HUES48 (cell line): Measurements from ENCODE around the gene ZNF540.

ENCODE experiments used
- H3K27ac ChIP-seq: one replicate; pipeline ENCODE4 v1.7.0; 2013; ENCODE audit warnings: low read depth, low read length, inconsistent platforms
- H3K27me3 ChIP-seq: 2 replicates; pipeline ENCODE4 v1.6.1; 2013; ENCODE audit warnings: mild to moderate bottlenecking, low read length; ENCODE audit not compliant: control insufficient read depth, insufficient read depth
- H3K36me3 ChIP-seq: 2 replicates; pipeline ENCODE4 v1.6.1; 2013; ENCODE audit warnings: low read length; ENCODE audit not compliant: control insufficient read depth, insufficient read depth
- H3K4me1 ChIP-seq: 2 replicates; pipeline ENCODE4 v1.6.1; 2013; ENCODE audit warnings: mild to moderate bottlenecking, low read length; ENCODE audit not compliant: control insufficient read depth, insufficient read depth
- H3K4me3 ChIP-seq: 2 replicates; pipeline ENCODE4 v1.5.1; 2013; ENCODE audit warnings: mild to moderate bottlenecking, low read depth, low read length
- H3K9ac ChIP-seq: 2 replicates; pipeline ENCODE4 v1.6.1; 2013; ENCODE audit warnings: mild to moderate bottlenecking, low read depth, low read length, moderate library complexity
- H3K9me3 ChIP-seq: 2 replicates; pipeline ENCODE4 v1.6.1; 2013; ENCODE audit warnings: low read length; ENCODE audit not compliant: control insufficient read depth, insufficient read depth

Gene ZNF540

DNA sequence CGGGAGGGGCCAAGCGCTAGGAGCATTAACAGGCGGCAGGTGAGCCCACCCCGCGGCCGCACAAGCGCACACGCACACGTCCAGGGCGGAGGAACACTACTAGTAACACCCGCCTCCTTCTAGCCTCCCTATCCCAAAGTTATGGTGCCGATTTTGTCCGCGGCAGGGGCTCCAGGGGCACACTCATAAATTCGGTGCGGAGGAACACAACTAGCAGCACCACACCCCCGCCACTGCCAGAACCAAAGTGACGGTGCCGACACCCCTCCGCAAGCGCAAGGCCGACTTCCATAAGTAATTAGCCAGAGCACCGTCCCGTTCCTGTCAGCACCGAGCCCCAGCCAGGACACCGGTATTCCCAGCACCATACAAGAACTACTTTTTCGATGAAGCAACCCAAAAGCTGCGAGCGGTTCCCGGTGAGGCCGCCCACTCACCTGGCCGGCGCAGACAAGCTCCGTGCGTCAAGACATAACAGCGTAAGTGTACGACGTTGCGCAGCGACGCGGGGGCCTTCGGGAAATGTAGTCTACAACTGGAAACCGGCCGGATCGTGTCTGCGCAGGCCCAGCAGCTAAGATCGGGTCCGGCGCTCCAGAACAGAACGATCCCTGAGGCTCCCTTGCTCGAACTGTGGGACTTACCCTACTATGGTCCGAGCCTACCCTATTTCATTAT is at the start of gene ZNF540, which contains the start of gene ZNF571:
ZNF540 (plus strand) TSS at position 573 of the 678 bp plus-strand sequence. CDS start 3,572 bp downstream, outside the sequence.
ZNF571 (minus strand) TSS at position 489 of the 678 bp plus-strand sequence. CDS start 8,116 bp downstream, outside the sequence.
- peaks cover 20% of the 10 kb centered on the region for H3K9me3 ChIP-seq
- H3K27me3 ChIP-seq = peaks cover 12% of the 10 kb centered on the region
- H3K36me3 ChIP-seq = no peaks in the 10 kb centered on the region
- H3K4me1 ChIP-seq = no peaks in the 10 kb centered on the region
- peak within 1 kb of the TSS; percentile 94 for H3K27ac ChIP-seq
- H3K4me3 ChIP-seq = peak within 1 kb of the TSS; percentile 88
- peak within 1 kb of the TSS; percentile 85 for H3K9ac ChIP-seq

DNA sequence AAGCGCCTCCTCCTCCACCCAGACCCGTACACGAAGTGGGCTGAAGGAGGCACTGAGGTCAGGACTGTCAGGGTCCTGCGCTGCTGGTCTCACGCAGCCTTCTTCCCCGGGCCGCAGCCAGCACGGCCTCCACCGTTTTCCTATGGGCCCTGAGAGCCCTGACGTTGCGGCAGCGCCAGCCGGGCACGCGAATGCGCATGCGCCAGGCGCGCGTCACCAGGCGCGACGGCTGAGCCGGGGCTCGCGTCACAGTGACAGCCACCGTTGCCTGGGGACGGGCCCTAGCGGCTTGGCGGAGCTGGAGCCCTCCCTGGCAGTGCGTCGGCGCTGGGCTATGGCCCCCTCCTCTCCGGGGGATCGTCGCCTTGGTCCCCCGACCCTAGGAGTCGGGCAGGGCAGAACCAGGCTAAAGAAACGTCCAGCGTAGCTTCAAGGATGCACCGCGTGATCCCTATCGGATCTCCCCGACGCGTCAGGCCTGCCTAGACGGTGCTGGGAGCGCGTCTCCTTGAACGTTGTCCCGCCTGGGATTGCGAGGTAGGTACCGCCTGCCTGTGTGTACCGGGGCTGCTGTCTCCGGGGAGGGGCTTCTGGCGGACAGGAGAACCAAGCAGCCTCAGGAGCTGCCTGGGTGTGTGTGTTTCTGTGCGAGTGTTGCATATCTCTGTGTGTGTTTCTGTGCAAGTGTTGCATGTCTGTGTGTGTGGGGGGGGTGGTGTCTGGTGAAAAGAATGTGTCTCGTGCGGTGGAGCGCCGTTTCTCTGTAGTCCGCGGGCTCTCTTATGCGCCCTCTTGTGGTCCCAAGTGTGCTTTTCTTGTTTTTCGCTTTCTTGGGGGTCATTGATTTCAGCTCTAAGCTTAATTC is 43.3 kb upstream of the ZNF540 start:
- Histone ChIP-seq H3K4me1 (no peaks in the 10 kb centered on the region), H3K36me3 (no peaks in the 10 kb centered on the region), H3K4me3 (peak overlapping the region; percentile 63), H3K9ac (peak overlapping the region; percentile 16; the same call in 1 of the 2 replicates), H3K27me3 (no peaks in the 10 kb centered on the region), H3K27ac (no peak overlapping the region), H3K9me3 (peaks cover 76% of the 10 kb centered on the region)

DNA sequence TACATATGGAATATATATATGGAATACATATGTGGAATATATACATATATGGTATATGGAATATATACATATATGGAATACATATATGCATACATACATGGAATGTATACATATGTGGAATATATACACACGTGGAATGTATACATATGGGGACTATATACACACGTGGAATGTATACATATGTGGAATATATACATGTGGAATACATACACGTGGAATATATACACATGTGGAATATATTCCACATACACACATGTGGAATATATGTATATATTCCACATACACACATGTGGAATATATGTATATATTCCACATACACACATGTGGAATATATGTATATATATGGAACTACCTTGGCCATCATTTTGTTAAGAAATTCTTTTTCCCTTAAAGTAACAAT is 31.2 kb upstream of the ZNF540 start:
- Histone ChIP-seq H3K4me1 (no peaks in the 10 kb centered on the region), H3K9ac (no peak overlapping the region), H3K4me3 (peak overlapping the region; percentile 23; the same call in 1 of the 2 replicates), H3K27me3 (no peaks in the 10 kb centered on the region), H3K36me3 (peaks cover 25% of the 10 kb centered on the region), H3K9me3 (peaks cover 96% of the 10 kb centered on the region), H3K27ac (no peak overlapping the region)

DNA sequence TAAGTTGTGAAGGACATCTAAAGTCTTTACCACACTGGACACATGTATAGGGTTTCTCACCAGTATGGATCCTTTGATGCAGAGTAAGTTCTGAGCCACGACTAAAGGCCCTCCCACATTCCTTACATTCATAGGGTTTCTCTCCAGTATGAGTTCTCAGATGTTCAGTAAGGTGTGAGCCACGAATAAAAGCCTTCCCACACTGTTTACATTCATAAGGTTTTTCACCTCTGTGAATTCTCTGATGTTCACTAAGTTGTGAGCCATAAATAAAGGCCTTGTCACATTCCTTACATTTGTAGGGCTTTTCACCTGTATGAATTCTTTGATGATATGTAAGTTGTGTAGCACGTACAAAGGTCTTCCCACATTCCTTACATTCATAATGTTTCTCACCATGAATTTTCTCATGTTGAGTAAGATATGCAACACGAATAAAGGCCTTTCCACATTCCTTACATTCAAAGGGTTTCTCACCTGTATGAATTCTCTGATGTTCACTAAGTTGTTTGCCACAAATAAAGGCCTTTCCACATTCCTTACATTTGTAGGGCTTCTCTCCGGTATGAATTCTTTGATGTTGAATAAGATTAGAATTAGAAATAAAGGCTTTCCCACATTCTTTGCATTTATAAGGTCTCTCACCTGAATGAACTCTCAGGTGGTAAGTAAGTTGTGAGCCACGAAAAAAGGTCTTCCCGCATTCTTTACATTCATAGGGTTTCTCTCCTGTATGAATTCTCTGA is 29.9 kb upstream of the ZNF540 start:
- H3K9me3 ChIP-seq = peaks cover 96% of the 10 kb centered on the region
- H3K27me3 ChIP-seq = no peaks in the 10 kb centered on the region
- H3K4me1 ChIP-seq = no peaks in the 10 kb centered on the region
- H3K36me3 ChIP-seq = peaks cover 25% of the 10 kb centered on the region
- no peak overlapping the region for H3K9ac ChIP-seq
- no peak overlapping the region for H3K27ac ChIP-seq
- no peak overlapping the region for H3K4me3 ChIP-seq

DNA sequence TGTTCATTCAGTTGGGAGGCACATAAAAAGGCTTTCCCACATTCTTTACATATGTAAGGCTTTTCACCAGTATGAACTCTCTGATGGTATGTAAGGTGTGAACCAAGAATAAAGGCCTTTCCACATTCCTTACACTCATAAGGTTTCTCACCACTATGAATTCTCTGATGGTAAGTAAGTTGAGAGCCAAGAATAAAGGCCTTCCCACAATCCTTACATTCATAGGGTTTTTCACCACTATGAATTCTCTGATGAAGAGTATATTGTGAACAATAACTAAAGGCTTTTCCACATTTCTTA is 29.4 kb upstream of the ZNF540 start:
- no peak overlapping the region for H3K4me3 ChIP-seq
- H3K36me3 ChIP-seq = peaks cover 25% of the 10 kb centered on the region
- no peaks in the 10 kb centered on the region for H3K4me1 ChIP-seq
- H3K9ac ChIP-seq = no peak overlapping the region
- H3K27me3 ChIP-seq = no peaks in the 10 kb centered on the region
- H3K9me3 ChIP-seq = peaks cover 100% of the 10 kb centered on the region
- no peak overlapping the region for H3K27ac ChIP-seq

DNA sequence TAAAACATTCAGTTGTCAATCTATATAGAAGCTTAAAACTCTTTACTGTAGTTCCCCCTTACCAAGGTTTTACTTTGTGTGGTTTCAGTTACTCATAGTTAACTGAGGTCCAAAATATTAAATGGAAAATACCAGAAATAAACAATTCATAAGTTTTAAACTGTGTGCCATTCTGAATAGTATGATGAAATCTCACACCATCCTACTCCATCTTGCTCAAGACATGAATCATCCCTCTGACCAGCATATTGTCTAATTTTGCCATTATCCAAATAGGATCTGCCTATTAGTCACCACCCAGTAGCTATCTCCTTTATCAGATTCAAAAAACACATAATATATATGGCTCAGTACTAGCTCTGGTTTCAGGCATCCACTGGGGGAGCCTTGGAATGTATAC is 22.5 kb upstream of the ZNF540 start:
- Histone ChIP-seq H3K27ac (no peak overlapping the region), H3K27me3 (no peaks in the 10 kb centered on the region), H3K9me3 (peaks cover 59% of the 10 kb centered on the region), H3K4me1 (no peaks in the 10 kb centered on the region), H3K9ac (no peak overlapping the region), H3K36me3 (no peaks in the 10 kb centered on the region), H3K4me3 (no peak overlapping the region)

DNA sequence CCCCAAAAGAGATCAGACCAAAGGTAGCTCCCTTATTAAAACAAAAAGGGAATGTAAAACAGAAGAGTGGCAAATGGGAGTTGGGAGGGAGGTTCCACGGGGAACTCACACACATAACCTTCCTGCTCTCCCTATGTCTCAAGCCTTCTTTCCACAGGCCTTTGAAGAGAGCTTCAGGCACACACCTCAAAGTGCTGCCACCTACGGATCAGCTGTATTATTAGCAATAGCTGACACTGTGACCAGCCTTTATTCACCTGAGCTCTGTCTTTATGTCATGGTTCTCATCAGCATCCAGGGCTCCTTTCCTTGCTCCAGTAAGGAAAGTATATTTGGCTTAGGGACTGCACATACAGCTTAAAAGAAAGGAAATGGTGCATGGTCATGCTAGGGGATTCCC is 11.3 kb upstream of the ZNF540 start:
- no peak overlapping the region for H3K27ac ChIP-seq
- H3K4me3 ChIP-seq = no peak overlapping the region
- peaks cover 52% of the 10 kb centered on the region for H3K9me3 ChIP-seq
- peaks cover 36% of the 10 kb centered on the region; the same call in 1 of the 2 replicates for H3K36me3 ChIP-seq
- H3K27me3 ChIP-seq = no peaks in the 10 kb centered on the region
- H3K4me1 ChIP-seq = no peaks in the 10 kb centered on the region
- no peak overlapping the region for H3K9ac ChIP-seq

DNA sequence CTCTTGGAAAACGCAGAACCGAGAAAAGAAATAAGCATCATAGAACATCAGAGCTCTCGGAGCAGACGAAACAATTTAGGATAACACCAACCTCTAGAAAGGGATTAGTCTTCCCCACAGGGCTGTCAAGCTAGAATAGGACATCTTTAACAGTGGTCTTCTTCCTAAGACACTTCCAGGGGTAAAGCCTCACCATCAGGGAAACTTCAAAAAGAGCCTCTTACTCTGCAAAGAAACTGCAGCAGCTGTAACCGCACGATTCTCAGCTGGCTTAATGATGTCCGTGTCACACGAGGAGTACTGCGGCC is 726 bp upstream of the ZNF540 start:
- H3K4me1 ChIP-seq = no peaks in the 10 kb centered on the region
- peak overlapping the region; percentile 94 for H3K27ac ChIP-seq
- peaks cover 12% of the 10 kb centered on the region for H3K27me3 ChIP-seq
- peak overlapping the region; percentile 85; the same call in 1 of the 2 replicates for H3K9ac ChIP-seq
- peaks cover 21% of the 10 kb centered on the region for H3K9me3 ChIP-seq
- H3K36me3 ChIP-seq = no peaks in the 10 kb centered on the region
- peak overlapping the region; percentile 88 for H3K4me3 ChIP-seq

DNA sequence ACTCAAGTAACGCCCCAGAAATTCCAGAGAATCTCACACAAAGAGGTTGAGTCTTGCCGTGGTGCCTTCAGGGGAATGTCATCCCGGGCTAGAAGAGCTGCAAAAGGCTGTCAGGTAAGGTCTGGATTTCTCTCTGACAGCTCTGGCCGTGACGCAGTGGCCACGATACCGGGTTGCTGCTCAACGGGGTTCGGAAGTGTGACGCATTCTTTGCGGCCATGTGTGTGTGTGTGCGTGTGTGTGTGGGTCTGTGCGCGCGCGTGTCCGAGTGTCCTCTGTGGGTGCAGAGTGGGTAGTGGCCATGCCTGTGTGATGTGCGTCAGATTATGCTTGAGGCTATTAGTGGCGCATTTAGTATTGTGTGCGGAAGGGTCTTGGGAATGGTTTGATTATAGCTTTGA is 306 bp downstream of the ZNF540 start:
- H3K9ac ChIP-seq = no peak overlapping the region

DNA sequence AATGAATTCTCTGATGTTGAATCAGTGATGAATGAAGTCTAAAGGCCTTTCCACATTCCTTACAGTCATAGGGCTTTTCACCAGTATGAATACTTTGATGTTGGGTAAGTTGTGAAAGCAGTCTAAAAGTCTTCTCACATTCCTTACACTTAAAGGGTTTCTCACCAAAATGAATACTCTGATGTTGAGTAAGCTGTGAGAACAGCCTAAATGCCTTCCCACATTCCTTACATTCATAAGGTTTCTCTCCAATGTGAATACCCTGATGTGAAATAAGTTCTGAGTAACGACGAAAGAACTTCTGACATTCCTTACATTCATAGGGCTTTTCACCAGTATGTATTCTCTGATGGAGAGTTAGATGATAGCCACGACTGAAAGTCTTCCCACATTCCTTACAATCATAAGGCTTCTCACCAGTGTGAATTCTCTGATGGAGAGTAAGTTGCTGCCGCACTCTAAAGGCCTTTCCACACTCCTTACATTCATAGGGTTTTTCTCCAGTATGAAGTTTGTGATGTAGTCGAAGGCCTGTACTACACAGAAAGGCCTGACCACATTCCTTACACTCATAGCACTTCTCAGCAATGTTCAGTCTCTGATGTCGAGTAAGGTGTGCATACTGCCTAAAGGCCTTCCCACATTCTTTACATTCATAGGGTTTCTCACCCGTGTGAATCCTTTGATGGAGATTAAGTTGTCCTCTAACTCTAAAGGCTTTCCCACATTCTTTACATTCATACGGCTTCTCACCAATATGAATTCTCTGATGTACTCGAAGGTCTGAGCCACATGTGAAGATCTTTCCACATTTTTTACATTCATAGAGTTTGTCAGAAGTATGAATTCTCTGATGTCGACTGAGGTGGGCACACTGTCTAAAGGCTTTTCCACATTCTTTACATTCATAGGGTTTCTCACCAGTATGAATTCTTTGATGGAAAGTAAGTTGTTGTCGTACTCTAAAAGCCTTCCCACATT is 40.7 kb downstream of the ZNF540 start:
- Histone ChIP-seq H3K27me3 (no peaks in the 10 kb centered on the region), H3K27ac (no peak overlapping the region), H3K9ac (no peak overlapping the region), H3K9me3 (peaks cover 81% of the 10 kb centered on the region), H3K4me3 (no peak overlapping the region), H3K36me3 (peaks cover 19% of the 10 kb centered on the region), H3K4me1 (no peaks in the 10 kb centered on the region)

More for the DNA sequence above, 306 bp downstream of the ZNF540 start:
- no peak overlapping the region for H3K27ac ChIP-seq
- H3K27me3 ChIP-seq = peaks cover 12% of the 10 kb centered on the region
- H3K36me3 ChIP-seq = no peaks in the 10 kb centered on the region
- peak overlapping the region; percentile 88 for H3K4me3 ChIP-seq
- no peaks in the 10 kb centered on the region for H3K4me1 ChIP-seq
- H3K9me3 ChIP-seq = peaks cover 22% of the 10 kb centered on the region
